Psoas muscle (tissue), 8 donors: Measurements from ENCODE around the gene NPY4R2. TPM values are rescaled to one million over a fixed set of nuclear protein-coding genes. Genes with fewer than 3 reads are reported as not detected.
"Not testable (repeated sequence)": the region's sequence is repeated elsewhere in the genome, so short reads cannot be mapped to it uniquely, and the experiment has no call there.

Experiments
- ATAC-seq, 4 donors: fragments of 200-7000 bp; cut with Tn5 transposase; one replicate each; pipeline ENCODE4 v1.9.1; 2020; ENCODE audit warnings: moderate library complexity in 3 of 4, mild to moderate bottlenecking in 2 of 4
- DNase-seq, 2 donors: peaks; one replicate each; pipeline ENCODE4 v3.0.0-alpha.2; 2020
- H3K27ac ChIP-seq: fragments of 200-600 bp; one replicate; pipeline ENCODE4 v1.8.0; 2022
- H3K27me3 ChIP-seq, 3 donors: fragments of 200-600 bp in 1 of 3; one replicate each; pipeline versions ENCODE4 v1.6.1 to v1.8.0; 2013 to 2022; ENCODE audit warnings: low read length in 2 of 3, mild to moderate bottlenecking in 2 of 3, moderate library complexity in 1 of 3; ENCODE audit not compliant: insufficient read depth in 3 of 3
- H3K36me3 ChIP-seq, 2 donors: fragments of 200-600 bp in 1 of 2; one replicate each; pipeline versions ENCODE4 v1.6.1 to v1.8.0; 2013 to 2022; ENCODE audit warnings: low read depth in 1 of 2, mild to moderate bottlenecking in 1 of 2, moderate library complexity in 1 of 2; ENCODE audit not compliant: insufficient read depth in 1 of 2
- H3K4me1 ChIP-seq: fragments of 200-600 bp; one replicate; pipeline ENCODE4 v1.8.0; 2022
- H3K4me3 ChIP-seq: fragments of 200-600 bp; one replicate; pipeline ENCODE4 v1.8.0; 2022; ENCODE audit warnings: mild to moderate bottlenecking
- H3K9me3 ChIP-seq: fragments of 200-600 bp; one replicate; pipeline ENCODE4 v1.8.0; 2022
- WGBS, 3 donors: extraction: QIAGEN DNeasy Blood & Tissue Kit; methylation state at CpG; one replicate each; pipeline versions ENCODE4 v1.1.6 to v1.1.7; 2013; 5-methylcytosine and 5-hydroxymethylcytosine counted together
- intact Hi-C, 2 donors: fragments of 100-400 bp; cut with DNase I; formaldehyde crosslinking; loops; one replicate each; pipeline versions ENCODE4 v1.11.0 to v1.14.2; 2022
- polyA plus RNA-seq, 3 donors: library from polyadenylated mRNA; stranded (reverse); fragments of 200-250 nt; gene quantifications; one replicate each; pipeline ENCODE4 v1.2.3, GENCODE V29; 2013
- total RNA-seq, 4 donors: library from RNA; stranded (reverse); fragmentation: NEBNext Ultra II Directional in 2 of 4; extraction: Animal tissue kit (Norgen Biotek cat#: 25700) in 2 of 4; gene quantifications; one replicate each; pipeline versions ENCODE4 v1.2.1 to v1.2.4, GENCODE V29; 2021 to 2023
- donor health status: healthy with polysubstance abuse.
- donor health status: DM: no; HTN: no; CAD: no; lungs with moderate emphysema.
- donor health status: Bipolar disorder and iron deficiency.
- donor health status: healthy.
- donor health status: DM: yes; HTN: yes; CAD: no.
- donor health status: DM: no; HTN: no; CAD: no.
- donor health status: DM: no; HTN: no; CAD: no.
- donor health status: DM: yes; HTN: yes; CAD: no.

NPY4R2 gene
- total and polyA plus RNA-seq, 7 donors = not detected

GRCh38 chr10:47933462-47933861 lies 15.0 kb downstream of the NPY4R2 start:
- intact Hi-C loops, H3K9me3 ChIP-seq, H3K27me3 ChIP-seq, DNase-seq, ATAC-seq, H3K27ac ChIP-seq, H3K36me3 ChIP-seq, H3K4me1 ChIP-seq, H3K4me3 ChIP-seq: not testable (repeated sequence)
- 94% methylated on average over 2 of the region's 6 CpGs; no CpG with 5 or more reads in 2 of the 3 donors for WGBS, 3 donors

DNA sequence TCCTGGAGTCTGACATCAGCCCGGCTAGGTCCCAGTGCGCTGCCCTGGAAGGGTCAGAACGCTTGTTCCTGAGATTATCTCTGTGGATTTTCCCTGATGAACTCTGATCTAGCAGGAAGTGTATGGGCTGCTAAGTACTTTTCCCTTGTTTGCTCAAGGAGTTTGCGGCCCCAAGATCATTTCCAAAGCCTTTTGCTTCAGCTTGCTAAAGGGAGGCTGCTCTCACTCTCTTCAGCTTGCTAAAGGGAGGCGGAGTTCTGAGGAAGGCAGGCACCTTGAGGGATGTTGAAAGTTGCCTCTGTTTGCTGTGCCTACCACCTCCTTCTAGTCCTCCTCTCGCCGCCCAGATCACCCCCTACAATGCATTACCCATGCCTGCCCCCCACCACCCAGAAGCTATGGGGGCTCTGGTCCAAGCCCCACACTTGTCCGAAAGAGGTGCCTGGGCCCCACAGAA lies 18.3 kb downstream of the NPY4R2 start:
- H3K9me3 ChIP-seq, H3K4me3 ChIP-seq, DNase-seq, H3K36me3 ChIP-seq, H3K4me1 ChIP-seq, ATAC-seq, intact Hi-C loops, H3K27ac ChIP-seq, H3K27me3 ChIP-seq: not testable (repeated sequence)
- WGBS, 3 donors = 83 to 87% (median 86%) methylated on average over 6 to 7 of the region's 8 CpGs

GRCh38 chr10:47937634-47938033 lies 19.2 kb downstream of the NPY4R2 start:
- H3K36me3 ChIP-seq, H3K27ac ChIP-seq, DNase-seq, intact Hi-C loops, H3K4me1 ChIP-seq, H3K9me3 ChIP-seq, ATAC-seq, H3K4me3 ChIP-seq, H3K27me3 ChIP-seq: not testable (repeated sequence)
- WGBS, 3 donors = 88% methylated on average over 1 of the region's 3 CpGs; no CpG with 5 or more reads in 2 of the 3 donors

DNA sequence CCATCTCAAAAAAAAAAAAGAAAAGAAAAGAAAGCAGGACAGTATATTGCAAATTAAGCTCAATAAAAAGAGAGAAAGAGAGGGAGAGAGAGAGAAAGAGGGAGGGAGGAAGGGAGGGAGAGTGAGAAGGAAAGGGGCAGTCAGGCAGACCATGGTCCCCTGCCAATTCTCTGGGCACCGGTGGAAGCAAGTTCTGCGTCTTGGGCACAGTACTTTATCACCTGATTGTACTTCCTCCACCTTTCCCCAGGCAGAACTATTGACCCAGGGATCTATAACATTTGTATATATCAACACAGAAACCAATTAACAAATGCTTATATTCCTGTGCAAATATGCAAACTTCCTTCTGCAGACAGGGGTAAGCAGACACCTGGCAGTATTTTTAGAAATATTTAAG lies 22.4 kb downstream of the NPY4R2 start:
- H3K4me1 ChIP-seq, H3K9me3 ChIP-seq, H3K4me3 ChIP-seq, H3K27ac ChIP-seq, H3K27me3 ChIP-seq, intact Hi-C loops, H3K36me3 ChIP-seq, DNase-seq, ATAC-seq: not testable (repeated sequence)
- WGBS, 3 donors = 29 to 42% methylated on average over 2 of the region's 2 CpGs; no CpG with 5 or more reads in 1 of the 3 donors

DNA sequence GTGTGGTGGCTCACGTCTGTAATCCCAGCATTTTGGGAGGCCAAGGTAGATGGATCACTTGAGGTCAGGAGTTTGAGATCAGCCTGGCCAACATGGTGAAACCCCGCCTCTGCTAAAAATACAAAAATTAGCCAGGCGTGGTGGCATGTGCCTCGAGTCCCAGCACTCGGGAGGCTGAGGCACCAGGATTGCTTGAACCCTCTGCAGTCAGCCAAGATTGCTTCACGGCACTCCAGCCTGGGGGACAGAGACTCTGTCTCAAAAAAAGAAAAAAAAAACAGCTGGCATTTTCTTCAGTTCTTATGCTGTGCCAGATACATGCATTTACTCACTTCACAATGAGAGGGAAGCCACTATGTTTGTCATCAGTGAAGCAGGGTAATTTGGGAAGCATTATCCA lies 22.9 kb downstream of the NPY4R2 start:
- H3K27ac ChIP-seq, H3K4me3 ChIP-seq, DNase-seq, intact Hi-C loops, H3K4me1 ChIP-seq, H3K36me3 ChIP-seq, H3K27me3 ChIP-seq, H3K9me3 ChIP-seq, ATAC-seq: not testable (repeated sequence)
- WGBS, 3 donors = 28 to 50% (median 33%) methylated on average over 6 of the region's 6 CpGs

DNA sequence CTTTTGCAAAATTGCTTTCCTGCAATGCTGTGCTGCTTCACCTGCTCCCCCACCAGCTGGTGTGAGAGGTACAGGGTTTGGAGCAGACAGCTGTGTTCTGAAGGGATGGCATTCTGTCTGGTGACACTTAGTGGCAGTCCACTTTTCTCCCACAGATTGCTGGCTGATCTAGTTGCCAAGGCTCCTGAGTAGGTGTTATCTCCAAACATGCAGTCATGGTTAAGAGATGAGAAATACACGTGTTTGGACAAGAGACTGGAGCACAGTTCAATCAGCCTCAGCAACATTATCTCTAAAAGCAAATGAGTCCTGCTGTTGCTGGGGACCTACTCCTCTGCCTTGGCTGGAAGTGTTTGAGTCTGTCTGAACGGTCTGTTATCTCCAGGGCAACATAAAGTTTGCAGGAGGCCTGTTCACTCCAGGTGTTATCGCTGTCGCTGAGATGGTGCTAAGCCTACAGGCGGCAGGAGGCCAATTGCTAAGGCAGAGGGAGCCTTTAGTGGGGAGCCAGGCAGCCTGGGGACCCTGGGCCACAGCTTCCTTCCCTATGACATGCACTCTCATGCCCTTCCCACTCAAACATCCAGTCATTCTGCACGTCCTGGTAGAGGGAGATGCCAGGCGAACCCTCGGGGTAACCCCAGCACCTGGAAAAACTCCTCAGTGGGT lies 24.0 kb downstream of the NPY4R2 start:
- WGBS, 3 donors = 53 to 57% (median 57%) methylated on average over 2 to 4 of the region's 8 CpGs
- H3K27ac ChIP-seq, ATAC-seq, H3K4me3 ChIP-seq, H3K36me3 ChIP-seq, intact Hi-C loops, DNase-seq, H3K9me3 ChIP-seq, H3K4me1 ChIP-seq, H3K27me3 ChIP-seq: not testable (repeated sequence)

- H3K27me3 ChIP-seq, H3K27ac ChIP-seq, H3K4me1 ChIP-seq, DNase-seq, H3K36me3 ChIP-seq, intact Hi-C loops, H3K4me3 ChIP-seq, ATAC-seq, H3K9me3 ChIP-seq: not testable (repeated sequence)
- WGBS, 3 donors = no CpG with 5 or more reads among the region's 4 CpGs
These were observed 24.9 kb downstream of the NPY4R2 start for GRCh38 chr10:47943328-47943727.

DNA sequence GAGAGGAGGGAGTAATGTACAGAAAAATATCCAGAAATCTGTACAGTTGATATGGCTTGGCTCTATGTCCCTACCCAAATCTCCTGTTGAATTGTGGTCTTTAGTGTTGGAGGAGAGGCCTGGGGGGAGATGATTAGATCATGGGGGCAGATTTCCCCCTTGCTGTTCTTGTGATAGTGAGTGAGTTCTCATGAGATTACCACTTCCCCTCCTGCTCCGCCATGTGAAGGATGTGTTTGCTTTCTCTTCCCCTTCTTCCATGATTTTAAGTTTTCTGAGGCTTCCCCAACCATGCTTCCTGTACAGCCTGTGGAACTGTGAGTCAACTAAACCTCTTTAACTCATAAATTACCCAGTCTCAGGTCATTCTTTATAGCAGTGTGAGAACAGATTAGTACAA lies 29.0 kb downstream of the NPY4R2 start:
- H3K9me3 ChIP-seq, ATAC-seq, H3K4me1 ChIP-seq, H3K36me3 ChIP-seq, intact Hi-C loops, H3K27me3 ChIP-seq, DNase-seq, H3K4me3 ChIP-seq, H3K27ac ChIP-seq: not testable (repeated sequence)
- WGBS, 3 donors = 75 to 77% (median 75%) methylated on average over 1 of the region's 1 CpG

- peak in 1 of 2 donors; percentile 17 for DNase-seq
- intact Hi-C loops, H3K9me3 ChIP-seq, H3K27ac ChIP-seq, H3K36me3 ChIP-seq, H3K27me3 ChIP-seq, H3K4me3 ChIP-seq, H3K4me1 ChIP-seq: not testable (repeated sequence)
- WGBS, 3 donors = 40 to 52% (median 52%) methylated on average over 8 of the region's 8 CpGs
- peak in 1 of 4 donors; percentile 30 for ATAC-seq
These were observed 38.7 kb downstream of the NPY4R2 start for GRCh38 chr10:47957158-47957557.

GRCh38 chr10:47959677-47960076 lies 41.2 kb downstream of the NPY4R2 start:
- ATAC-seq, H3K27me3 ChIP-seq, H3K36me3 ChIP-seq, H3K27ac ChIP-seq, DNase-seq, H3K4me3 ChIP-seq, intact Hi-C loops, H3K4me1 ChIP-seq, H3K9me3 ChIP-seq: not testable (repeated sequence)
- 65 to 76% (median 73%) methylated on average over 3 to 4 of the region's 5 CpGs for WGBS, 3 donors

DNA sequence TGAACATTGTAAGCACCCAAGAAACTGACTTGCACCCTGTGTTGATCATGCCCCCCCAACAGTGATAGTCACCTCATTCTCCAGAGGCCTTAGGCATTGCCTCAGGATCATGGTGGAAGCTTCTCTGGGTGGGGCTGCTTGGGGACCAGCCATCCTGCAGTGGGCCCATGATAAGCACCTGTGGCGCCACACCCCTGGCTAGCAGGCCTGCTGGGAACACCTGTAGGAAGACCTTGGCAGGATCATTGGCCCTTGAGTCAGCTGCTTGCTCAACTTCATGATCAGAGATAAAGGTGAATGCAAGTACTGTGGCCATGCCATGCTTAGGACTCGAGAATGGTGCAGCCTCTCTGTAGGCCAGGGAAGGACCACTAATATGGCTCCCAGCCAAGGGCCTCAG lies 42.2 kb downstream of the NPY4R2 start:
- H3K27me3 ChIP-seq, ATAC-seq, H3K4me3 ChIP-seq, H3K27ac ChIP-seq, intact Hi-C loops, H3K36me3 ChIP-seq, H3K9me3 ChIP-seq, DNase-seq, H3K4me1 ChIP-seq: not testable (repeated sequence)
- no CpG with 5 or more reads among the region's 2 CpGs for WGBS, 3 donors

DNA sequence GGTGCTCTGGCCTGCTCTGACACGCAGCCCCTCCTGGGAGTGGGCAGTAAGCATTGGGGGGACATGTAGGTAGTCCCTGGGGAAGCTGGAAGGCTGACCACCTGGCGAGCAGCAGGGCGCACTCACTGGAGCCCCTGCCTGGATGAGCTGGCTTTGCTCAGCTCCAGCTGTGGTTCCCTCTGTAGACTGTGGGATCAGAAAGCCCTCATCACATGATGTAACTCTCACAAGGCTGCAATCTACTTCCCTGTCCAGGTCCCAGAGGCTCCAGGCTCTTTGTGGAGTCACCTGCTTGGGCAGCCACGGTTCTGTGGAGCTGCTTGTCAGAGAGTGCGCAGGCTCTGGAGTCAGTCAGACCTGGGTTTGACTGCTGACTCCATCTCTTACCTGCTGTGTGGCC lies 44.3 kb downstream of the NPY4R2 start:
- H3K9me3 ChIP-seq, H3K27ac ChIP-seq, H3K4me1 ChIP-seq, H3K4me3 ChIP-seq, intact Hi-C loops, H3K36me3 ChIP-seq, ATAC-seq, DNase-seq, H3K27me3 ChIP-seq: not testable (repeated sequence)
- WGBS, 3 donors = no CpG with 5 or more reads among the region's 5 CpGs
